NCI-H345 treated with DMSO at 0.1 percent for 48 hours (cell line): ENCODE measurements around the gene ADAM10.

Experiments
- DNase-seq: peaks from one replicate; lab custom pipeline; 2025; ENCODE audit not compliant: unreplicated experiment; lab: John Stamatoyannopoulos, UW

Gene ADAM10

GRCh38 chr15:58726867-58727266, 22.6 kb downstream of the ADAM10 start:
- DNase-seq = no peak

- DNase-seq = no peak
These were observed 25.0 kb downstream of the ADAM10 start for GRCh38 chr15:58724466-58724865.

GRCh38 chr15:58717357-58717756, 32.1 kb downstream of the ADAM10 start:
- DNase-seq = no peak

- DNase-seq = no peak
These were observed 33.5 kb downstream of the ADAM10 start for GRCh38 chr15:58716027-58716426.

- DNase-seq = no peak
These were observed 34.1 kb downstream of the ADAM10 start for GRCh38 chr15:58715266-58715917.

GRCh38 chr15:58710701-58711100, 38.8 kb downstream of the ADAM10 start:
- no peak for DNase-seq

GRCh38 chr15:58707397-58707796, 42.1 kb downstream of the ADAM10 start:
- DNase-seq = no peak

GRCh38 chr15:58705105-58705504, 44.4 kb downstream of the ADAM10 start:
- no peak for DNase-seq

GRCh38 chr15:58704155-58704865, 45.2 kb downstream of the ADAM10 start:
- no peak for DNase-seq

- DNase-seq = no peak
These were observed 45.9 kb downstream of the ADAM10 start for GRCh38 chr15:58703610-58704009.

- DNase-seq = no peak
These were observed 47.3 kb downstream of the ADAM10 start for GRCh38 chr15:58702233-58702632.

GRCh38 chr15:58701376-58701775, 48.1 kb downstream of the ADAM10 start:
- no peak for DNase-seq

GRCh38 chr15:58699769-58700168, 49.7 kb downstream of the ADAM10 start:
- no peak for DNase-seq

- no peak for DNase-seq
These were observed 50.4 kb downstream of the ADAM10 start for GRCh38 chr15:58698887-58699641.

GRCh38 chr15:58697220-58697619, 52.3 kb downstream of the ADAM10 start:
- DNase-seq = no peak

- DNase-seq = no peak
These were observed 52.8 kb downstream of the ADAM10 start for GRCh38 chr15:58696738-58697137.

- DNase-seq = no peak
These were observed 54.7 kb downstream of the ADAM10 start for GRCh38 chr15:58694641-58695398.

- no peak for DNase-seq
These were observed 58.8 kb downstream of the ADAM10 start for GRCh38 chr15:58690703-58691102.

GRCh38 chr15:58689646-58690045, 59.9 kb downstream of the ADAM10 start:
- DNase-seq = no peak

GRCh38 chr15:58686286-58686685, 63.2 kb downstream of the ADAM10 start:
- no peak for DNase-seq

- no peak for DNase-seq
These were observed 64.8 kb downstream of the ADAM10 start for GRCh38 chr15:58684751-58685150.
